K562 (cell line): ENCODE measurements around the gene DEGS1. TPM values are rescaled to one million over a fixed set of nuclear protein-coding genes. Genes with fewer than 3 reads are reported as not detected.

Experiments used
- ATAC-seq: fragments of 200-7000 bp; cut with Tn5 transposase; 3 replicates; pipeline ENCODE4 v1.9.1; 2020; ENCODE audit warnings: moderate library complexity
- BruUV-seq: library from RNA; stranded (reverse); fragments of 400-500 nt; replicated peaks from 2 replicates; lab custom pipeline; 2021; lab: Mats Ljungman, UMichigan
- CTCF ChIA-PET: fragments of 300-600 bp; formaldehyde crosslinking; extraction: SDS; loops from one replicate; lab custom pipeline; 2021; ENCODE audit warnings: low intra/inter-chr PET ratio; lab: Yijun Ruan, JAX
- POLR2A ChIA-PET: fragments of 300-600, 350-650 bp; sonication (Branson Sonifier 250); formaldehyde crosslinking; extraction: SDS; loops from one replicate; lab custom pipeline; 2021; ENCODE audit warnings: antibody characterized with exemption, inconsistent platforms; lab: Yijun Ruan, JAX
- DNase-seq, 4 experiments: peaks; one replicate each; pipeline versions ENCODE4 v3.0.0 to v3.0.0-alpha.2; 2011 to 2018; ENCODE audit warnings: low spot score in 3 of 4, mixed read lengths in 3 of 4; ENCODE audit errors: extremely low read depth in 1 of 4
- FAIRE-seq: peaks from 2 replicates; lab custom pipeline; 2011; peaks lifted over from hg19 to GRCh38; lab: Jason Lieb, UNC
- H2AFZ ChIP-seq: 2 replicates; pipeline ENCODE4 v1.6.0; 2011; ENCODE audit warnings: low read depth, low read length, control low read depth, inconsistent platforms
- H3K27ac ChIP-seq: fragments of 200-600 bp; 3 replicates; pipeline ENCODE4 v1.8.0; 2011; ENCODE audit warnings: low read depth, mild to moderate bottlenecking, control low read depth, inconsistent platforms, low read length, moderate library complexity, mixed read lengths; ENCODE audit errors: extremely low read depth
- H3K27me3 ChIP-seq, 2 experiments: fragments of 300-600 bp in 1 of 2; 2 replicates in 1 of 2; 3 replicates in 1 of 2; pipeline versions ENCODE4 v1.6.0 to v1.8.0; 2011; ENCODE audit warnings: inconsistent platforms in 2 of 2, low read length in 2 of 2, mild to moderate bottlenecking in 1 of 2, mixed read lengths in 1 of 2, moderate library complexity in 1 of 2; ENCODE audit not compliant: control insufficient read depth in 2 of 2, insufficient read depth in 2 of 2
- H3K36me3 ChIP-seq: fragments of 300-600 bp; 3 replicates; pipeline ENCODE4 v1.8.0; 2011; ENCODE audit warnings: mild to moderate bottlenecking, low read length, inconsistent platforms; ENCODE audit not compliant: control insufficient read depth, insufficient read depth
- H3K4me1 ChIP-seq, 2 experiments: fragments of 200-600 bp in 1 of 2; replicated peaks in 1 of 2; 2 replicates in 1 of 2; 3 replicates in 1 of 2; pipeline versions ENCODE4 v1.5.1 to v1.8.0; 2011; ENCODE audit warnings: inconsistent platforms in 2 of 2, low read length in 2 of 2, mild to moderate bottlenecking in 1 of 2, mixed read lengths in 1 of 2, moderate library complexity in 1 of 2; ENCODE audit not compliant: control insufficient read depth in 2 of 2, insufficient read depth in 2 of 2
- H3K4me2 ChIP-seq: 2 replicates; pipeline ENCODE4 v1.6.1; 2011; ENCODE audit warnings: low read length, control low read depth, inconsistent platforms, mixed read lengths; ENCODE audit not compliant: insufficient read depth
- H3K4me3 ChIP-seq: fragments of 200-600 bp; sonication (generic), shearing (Covaris generic); 2 replicates; pipeline ENCODE4 v1.5.1; 2016; ENCODE audit warnings: control low read depth, inconsistent platforms
- H3K79me2 ChIP-seq: fragments of 200-600 bp; 3 replicates; pipeline ENCODE4 v1.8.0; 2011; ENCODE audit warnings: low read length, inconsistent platforms; ENCODE audit not compliant: control insufficient read depth, insufficient read depth
- H3K9ac ChIP-seq, 2 experiments: 2 replicates each; pipeline versions ENCODE4 v1.6.0 to v1.6.1; 2011; ENCODE audit warnings: low read depth in 2 of 2, low read length in 2 of 2, control low read depth in 1 of 2, inconsistent platforms in 1 of 2, mild to moderate bottlenecking in 1 of 2, mixed read lengths in 1 of 2; ENCODE audit not compliant: insufficient read depth in 1 of 2
- H3K9me1 ChIP-seq: one replicate; pipeline ENCODE4 v1.6.0; 2011; ENCODE audit warnings: inconsistent platforms, mild to moderate bottlenecking, low read length, moderate library complexity; ENCODE audit not compliant: control insufficient read depth, insufficient read depth
- H3K9me3 ChIP-seq: replicated peaks from 2 replicates; pipeline ENCODE4 v1.5.1; 2011; ENCODE audit warnings: low read depth, low read length, inconsistent platforms; ENCODE audit not compliant: control insufficient read depth, insufficient read depth
- H4K20me1 ChIP-seq: replicated peaks from 2 replicates; pipeline ENCODE4 v1.6.1; 2011; ENCODE audit warnings: low read length, inconsistent platforms, mixed read lengths; ENCODE audit not compliant: control insufficient read depth, insufficient read depth
- ARHGAP35 ChIP-seq: fragments of 450-650 bp; IDR thresholded peaks from 2 replicates; pipeline ENCODE4 v1.6.1; 2018; ENCODE audit not compliant: partially characterized antibody
- BCOR ChIP-seq: fragments of 450-650 bp; IDR thresholded peaks from 2 replicates; pipeline ENCODE4 v1.6.1; 2016
- ELF4 ChIP-seq: fragments of 450-650 bp; formaldehyde crosslinking; IDR thresholded peaks from 2 replicates; pipeline ENCODE4 v1.4.0; 2022; ENCODE audit warnings: missing genetic modification characterization
- FOXA3 ChIP-seq, 2 experiments: fragments of 450-650 bp in 1 of 2; sonication (generic) in 1 of 2; formaldehyde crosslinking; IDR thresholded peaks in 1 of 2; conservative IDR thresholded peaks in 1 of 2; 2 replicates each; pipeline versions ENCODE4 v1.4.0 to v1.8.0; 2020 to 2022; ENCODE audit warnings: mild to moderate bottlenecking in 2 of 2, missing genetic modification reagents in 1 of 2
- HBP1 ChIP-seq: fragments of 450-650 bp; formaldehyde crosslinking; IDR thresholded peaks from 2 replicates; pipeline ENCODE4 v1.4.0; 2022; ENCODE audit warnings: missing genetic modification characterization
- HDAC1 ChIP-seq, 2 experiments: fragments of 450-650 bp; IDR thresholded peaks; 2 replicates each; pipeline ENCODE4 v1.6.1; 2016 to 2017; ENCODE audit warnings: inconsistent platforms in 1 of 2, mild to moderate bottlenecking in 1 of 2, moderate library complexity in 1 of 2
- KLF13 ChIP-seq: fragments of 450-650 bp; IDR thresholded peaks from 2 replicates; pipeline ENCODE4 v1.6.1; 2016; ENCODE audit warnings: missing genetic modification characterization, low read depth, mild to moderate bottlenecking, missing compliant biosample characterization, moderate library complexity, borderline replicate concordance
- MCM3 ChIP-seq: fragments of 450-650 bp; IDR thresholded peaks from 2 replicates; pipeline ENCODE4 v1.6.1; 2016
- NCOA2 ChIP-seq, 2 experiments: fragments of 450-650 bp; IDR thresholded peaks; 2 replicates each; pipeline ENCODE4 v1.6.1; 2018; ENCODE audit warnings: mild to moderate bottlenecking in 2 of 2, moderate library complexity in 1 of 2; ENCODE audit not compliant: partially characterized antibody in 2 of 2
- OTX1 ChIP-seq: fragments of 450-650 bp; formaldehyde crosslinking; IDR thresholded peaks from 2 replicates; pipeline ENCODE4 v1.4.0; 2022; ENCODE audit warnings: mild to moderate bottlenecking
- PCBP1 ChIP-seq: fragments of 200-400 bp; formaldehyde crosslinking; IDR thresholded peaks from 2 replicates; pipeline ENCODE4 v1.6.1; 2018; ENCODE audit warnings: mild to moderate bottlenecking, low read depth, low read length; ENCODE audit not compliant: poor library complexity, severe bottlenecking
- RBM25 ChIP-seq: fragments of 200-400 bp; formaldehyde crosslinking; IDR thresholded peaks from 2 replicates; pipeline ENCODE4 v1.6.1; 2018; ENCODE audit warnings: low read length, low read depth, moderate library complexity; ENCODE audit not compliant: severe bottlenecking
- TEAD2 ChIP-seq: fragments of 450-650 bp; IDR thresholded peaks from 2 replicates; pipeline ENCODE4 v1.6.1; 2016; ENCODE audit warnings: missing genetic modification characterization, control low read depth, missing compliant biosample characterization
- THRAP3 ChIP-seq: fragments of 450-650 bp; IDR thresholded peaks from 2 replicates; pipeline ENCODE4 v1.6.1; 2016; ENCODE audit warnings: mild to moderate bottlenecking, inconsistent platforms, borderline replicate concordance
- ZNF644 ChIP-seq: fragments of 200-800 bp; sonication (Bioruptor generic); IDR thresholded peaks from 2 replicates; pipeline ENCODE4 v1.6.1; 2016; ENCODE audit warnings: low read depth, missing genetic modification characterization, missing compliant biosample characterization
- ZNF717 ChIP-seq: fragments of 250-450 bp; sonication (Bioruptor Pico); IDR thresholded peaks from 2 replicates; pipeline ENCODE4 v1.5.0; 2021
- WGBS: fragments of 100-300 bp; shearing (Covaris generic); methylation state at CpG from one replicate; pipeline ENCODE4 v1.1.6; 2016; ENCODE audit warnings: low coverage, mixed read lengths; ENCODE audit not compliant: insufficient coverage; ENCODE audit errors: missing lambda C conversion rate; 5-methylcytosine and 5-hydroxymethylcytosine counted together
- in situ Hi-C: fragments of 300-500 bp; cut with MboI; formaldehyde crosslinking; loops from 4 replicates; pipeline ENCODE4 v1.15.0; 2018; ENCODE audit warnings: inconsistent platforms, mixed read lengths
- intact Hi-C: fragments of 100-400 bp; cut with micrococcal nuclease; formaldehyde crosslinking; loops from 2 replicates; pipeline ENCODE4 v1.14.2; 2022
- polyA plus RNA-seq, 8 experiments: library from polyadenylated mRNA; depleted of rRNA in 4 of 8; stranded (reverse) in 5 of 8; unstranded in 3 of 8; fragments of >200 nt; fragmentation: Nextera tagmentation in 2 of 8; fragmentation: Illumina TruSeq in 1 of 8; extraction: Ambion mirVana in 2 of 8; extraction: Trizol in 1 of 8; gene quantifications; 2 replicates each; pipeline versions ENCODE4 v1.2.1 to v1.2.3, GENCODE V29; 2011 to 2014; ENCODE audit warnings: inconsistent platforms in 1 of 8, missing spikeins in 1 of 8
- total RNA-seq, 7 experiments: library from RNA; depleted of rRNA in 6 of 7; stranded (reverse); fragments of >200 nt in 6 of 7; fragmentation: Illumina TruSeq in 2 of 7; extraction: Trizol in 2 of 7; gene quantifications; 2 replicates each; pipeline versions ENCODE4 v1.2.1 to v1.2.3, GENCODE V29; 2011 to 2021; ENCODE audit warnings: low replicate concordance in 1 of 7
- TF ChIP-seq, protein P1 (sequence below): fragments of 450-650 bp; IDR thresholded peaks from 2 replicates; pipeline ENCODE4 v1.7.1; 2018; ENCODE audit warnings: mild to moderate bottlenecking, low read depth; ENCODE audit not compliant: partially characterized antibody
- TF ChIP-seq, protein P2 (sequence below): IDR thresholded peaks from 2 replicates; pipeline ENCODE4 v1.6.1; 2016; ENCODE audit warnings: missing genetic modification characterization, missing compliant biosample characterization

The DEGS1 gene
- total and polyA plus RNA-seq, 9 of the 15 experiments (the other 6 are each of a cell fraction or from before 2014, with no cell fraction given), result 12.3 to 95.0 (median 38.8) TPM

- Histone ChIP-seq H3K4me1 (no peaks in the 10 kb centered on the region; a peak in 2 of 5 replicates), H3K9me3 (peaks cover 3% of the 10 kb centered on the region; the same call in 1 of the 2 replicates), H3K9me1 (no peaks in the 10 kb centered on the region), H3K27me3 (no peaks in the 10 kb centered on the region), H2AFZ (no peak overlapping the region), H3K79me2 (no peaks in the 10 kb centered on the region), H3K36me3 (no peaks in the 10 kb centered on the region), H3K9ac (no peak overlapping the region), H3K4me2 (no peak overlapping the region), H4K20me1 (no peaks in the 10 kb centered on the region), H3K4me3 (no peak overlapping the region), H3K27ac (no peak overlapping the region)
- POLR2A ChIA-PET, result interaction anchor here (2.4 kb wide), 1 partner anchor 11 kb away, joined by 6 read pairs; the partner anchor contains the start of gene DEGS1
- 61% methylated on average over 3 of the region's 3 CpGs for WGBS
- in situ Hi-C loops, result no loop called here
- DNase-seq, result no peak
- no peak for FAIRE-seq
- intact Hi-C loops, result no loop called here
- ATAC-seq, result no peak
- CTCF ChIA-PET, result no interaction called here
- no TSS peak for BruUV-seq
- TF ChIP-seq ELF4 (CRISPR knock-in tag), result 0 out of 2 replicates have a peak, but pooled peaks have one; percentile 50
- TF ChIP-seq ZNF717, result no peak
- TF ChIP-seq, protein P1, sequence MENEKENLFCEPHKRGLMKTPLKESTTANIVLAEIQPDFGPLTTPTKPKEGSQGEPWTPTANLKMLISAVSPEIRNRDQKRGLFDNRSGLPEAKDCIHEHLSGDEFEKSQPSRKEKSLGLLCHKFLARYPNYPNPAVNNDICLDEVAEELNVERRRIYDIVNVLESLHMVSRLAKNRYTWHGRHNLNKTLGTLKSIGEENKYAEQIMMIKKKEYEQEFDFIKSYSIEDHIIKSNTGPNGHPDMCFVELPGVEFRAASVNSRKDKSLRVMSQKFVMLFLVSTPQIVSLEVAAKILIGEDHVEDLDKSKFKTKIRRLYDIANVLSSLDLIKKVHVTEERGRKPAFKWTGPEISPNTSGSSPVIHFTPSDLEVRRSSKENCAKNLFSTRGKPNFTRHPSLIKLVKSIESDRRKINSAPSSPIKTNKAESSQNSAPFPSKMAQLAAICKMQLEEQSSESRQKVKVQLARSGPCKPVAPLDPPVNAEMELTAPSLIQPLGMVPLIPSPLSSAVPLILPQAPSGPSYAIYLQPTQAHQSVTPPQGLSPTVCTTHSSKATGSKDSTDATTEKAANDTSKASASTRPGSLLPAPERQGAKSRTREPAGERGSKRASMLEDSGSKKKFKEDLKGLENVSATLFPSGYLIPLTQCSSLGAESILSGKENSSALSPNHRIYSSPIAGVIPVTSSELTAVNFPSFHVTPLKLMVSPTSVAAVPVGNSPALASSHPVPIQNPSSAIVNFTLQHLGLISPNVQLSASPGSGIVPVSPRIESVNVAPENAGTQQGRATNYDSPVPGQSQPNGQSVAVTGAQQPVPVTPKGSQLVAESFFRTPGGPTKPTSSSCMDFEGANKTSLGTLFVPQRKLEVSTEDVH, result no peak
- TF ChIP-seq HBP1 (CRISPR knock-in tag), result 0 out of 2 replicates have a peak, but pooled peaks have one; percentile 39
- TF ChIP-seq PCBP1, result peak; percentile 33
- TF ChIP-seq ZNF644 (tag), result no peak
- 0 out of 2 replicates have a peak, but pooled peaks have one; percentile 11 for TF ChIP-seq BCOR
- TF ChIP-seq OTX1, result peak; percentile 73
- TF ChIP-seq ARHGAP35, result peak; percentile 7
- 0 out of 2 replicates have a peak, but pooled peaks have one; percentile 29 for TF ChIP-seq THRAP3
- peak in 1 of 2 experiments; percentile 39 for TF ChIP-seq NCOA2 (IDR thresholded peaks at IDR 0.05; ENCODE audit: partially characterized antibody in 2 of 2)
- 0 out of 2 replicates have a peak, but pooled peaks have one; percentile 17 for TF ChIP-seq MCM3
- no peak for TF ChIP-seq RBM25
- TF ChIP-seq, protein P2, sequence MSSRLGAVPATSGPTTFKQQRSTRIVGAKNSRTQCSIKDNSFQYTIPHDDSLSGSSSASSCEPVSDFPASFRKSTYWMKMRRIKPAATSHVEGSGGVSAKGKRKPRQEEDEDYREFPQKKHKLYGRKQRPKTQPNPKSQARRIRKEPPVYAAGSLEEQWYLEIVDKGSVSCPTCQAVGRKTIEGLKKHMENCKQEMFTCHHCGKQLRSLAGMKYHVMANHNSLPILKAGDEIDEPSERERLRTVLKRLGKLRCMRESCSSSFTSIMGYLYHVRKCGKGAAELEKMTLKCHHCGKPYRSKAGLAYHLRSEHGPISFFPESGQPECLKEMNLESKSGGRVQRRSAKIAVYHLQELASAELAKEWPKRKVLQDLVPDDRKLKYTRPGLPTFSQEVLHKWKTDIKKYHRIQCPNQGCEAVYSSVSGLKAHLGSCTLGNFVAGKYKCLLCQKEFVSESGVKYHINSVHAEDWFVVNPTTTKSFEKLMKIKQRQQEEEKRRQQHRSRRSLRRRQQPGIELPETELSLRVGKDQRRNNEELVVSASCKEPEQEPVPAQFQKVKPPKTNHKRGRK (tag), result peak; percentile 82
- no peak for TF ChIP-seq TEAD2 (tag)
- 0 out of 4 replicates have a peak, but pooled peaks of 1 of the 2 experiments have one; percentile 23 for TF ChIP-seq HDAC1 (IDR thresholded peaks at IDR 0.05)
- no peak for TF ChIP-seq KLF13 (tag)
- no peak for TF ChIP-seq FOXA3 (CRISPR knock-in tag; conservative IDR thresholded peaks at IDR 0.05 in 1 of 2, IDR thresholded peaks at IDR 0.05 in 1 of 2)
Measured at GRCh38 chr1:224172229-224172628, 10.8 kb upstream of the DEGS1 start.
